Stimulated activated CD4-positive, alpha-beta T cell treated with anti-CD3 and anti-CD28 coated beads, Interleukin-1b, Interleukin-23, amount 100 ng/mL, for 4 hours (primary cell): ENCODE measurements around the gene LRRC28.

Experiments
- DNase-seq, 2 donors: peaks; one replicate each; pipeline ENCODE4 v3.0.0-alpha.2; 2020; ENCODE audit warnings: low read depth in 2 of 2

The LRRC28 gene

GRCh38 chr15:99305761-99306505, 54.7 kb downstream of the LRRC28 start:
- DNase-seq: no peak

- no peak for DNase-seq
These were observed 55.5 kb downstream of the LRRC28 start for GRCh38 chr15:99306694-99307338.

- no peak for DNase-seq
These were observed 56.5 kb downstream of the LRRC28 start for GRCh38 chr15:99307735-99308134.

DNA sequence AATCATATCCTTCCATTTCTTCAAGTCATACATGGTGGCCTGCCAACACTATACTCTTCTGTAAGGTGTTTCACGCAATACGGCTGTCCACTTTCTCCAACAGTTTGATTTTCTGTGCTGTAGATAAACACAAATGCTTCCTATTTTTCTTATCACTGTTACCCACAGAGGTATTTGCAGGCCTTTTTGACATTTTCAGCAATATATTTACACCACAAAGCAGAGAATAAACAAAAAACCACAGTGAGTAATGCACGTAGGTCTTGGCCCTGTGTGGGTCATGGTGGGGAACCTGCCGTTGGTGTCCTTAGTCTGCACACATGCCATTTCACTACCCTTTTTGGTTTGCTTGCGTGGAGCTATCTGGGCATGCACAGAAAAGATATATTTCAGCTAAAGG, 59.5 kb downstream of the LRRC28 start:
- DNase-seq: no peak

DNA sequence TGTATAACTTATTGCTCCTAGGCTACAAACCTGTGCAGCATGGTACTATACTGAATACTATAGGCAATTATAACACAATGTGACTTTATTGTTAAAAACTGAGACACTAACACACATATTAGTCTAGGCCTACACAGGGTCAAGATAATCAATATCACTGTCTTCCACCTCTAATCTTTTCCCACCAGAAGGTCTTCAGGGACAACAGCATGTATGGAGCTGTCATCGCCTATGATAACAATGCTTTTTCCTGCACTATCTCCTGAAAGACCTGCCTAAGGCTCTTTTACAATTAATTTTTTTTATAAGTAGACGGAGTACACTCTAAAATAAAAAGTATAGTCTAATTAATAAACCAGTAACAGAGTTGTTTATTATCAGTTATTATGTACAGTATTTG, 60.9 kb downstream of the LRRC28 start:
- DNase-seq: no peak

- no peak for DNase-seq
These were observed 61.5 kb downstream of the LRRC28 start for GRCh38 chr15:99312794-99313193.

GRCh38 chr15:99315636-99316035, 64.4 kb downstream of the LRRC28 start:
- no peak for DNase-seq

- no peak for DNase-seq
These were observed 69.3 kb downstream of the LRRC28 start for GRCh38 chr15:99320374-99321215.

DNA sequence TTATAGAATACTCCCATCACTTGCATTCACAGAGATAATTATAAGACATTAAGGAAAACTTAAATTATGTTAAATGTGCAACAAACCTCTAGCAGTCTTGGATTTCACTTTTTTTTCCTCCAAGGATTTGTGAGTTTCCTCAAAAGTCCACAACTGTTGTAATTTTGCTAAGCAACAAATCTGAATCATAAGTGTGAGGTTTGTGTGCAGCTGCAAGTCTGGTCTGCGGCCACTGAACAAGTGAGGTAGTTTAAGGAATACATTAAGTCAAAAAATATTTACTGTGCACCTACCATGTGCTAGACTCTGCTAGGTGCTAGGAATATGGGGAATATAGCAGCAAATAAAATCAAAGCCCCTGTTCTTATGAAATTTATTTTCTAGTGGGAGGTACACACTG, 70.2 kb downstream of the LRRC28 start:
- no peak for DNase-seq

DNA sequence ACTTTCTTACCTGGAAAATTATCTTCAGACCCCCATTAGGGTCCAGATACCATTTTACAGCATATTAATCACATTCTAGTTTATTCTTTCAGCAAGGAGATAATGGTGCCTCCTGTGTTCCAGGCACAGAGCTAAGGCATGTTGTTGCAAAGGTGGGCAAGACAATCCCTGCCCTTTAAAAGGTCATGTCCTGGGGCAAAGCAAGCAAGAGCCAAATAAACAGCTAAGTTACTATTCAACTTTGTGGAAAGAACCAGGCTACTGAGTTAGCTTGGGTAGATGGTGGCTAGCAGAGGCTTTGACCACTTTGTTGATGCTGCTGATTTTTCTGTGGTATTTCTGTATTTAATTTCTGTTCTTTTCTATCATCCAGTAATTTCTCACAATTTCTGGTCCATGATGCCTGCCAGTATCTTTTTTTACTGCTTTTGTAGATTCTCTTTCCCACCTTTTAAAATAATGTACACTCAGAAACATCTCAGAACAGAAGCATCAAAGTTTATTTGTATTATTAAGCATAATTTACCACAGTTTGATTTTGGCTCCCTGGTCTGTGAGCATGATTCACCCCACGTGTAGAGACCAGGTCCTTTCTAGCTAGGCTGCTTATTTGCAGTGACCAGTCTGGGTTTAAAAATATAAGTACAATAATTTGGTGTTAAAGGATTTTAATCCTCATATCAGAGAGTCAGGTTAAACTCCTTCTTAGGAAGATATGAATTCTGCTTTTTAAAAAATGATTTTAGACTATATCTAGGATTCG, 71.5 kb downstream of the LRRC28 start:
- DNase-seq: no peak

GRCh38 chr15:99324082-99324620, 72.9 kb downstream of the LRRC28 start:
- DNase-seq: no peak

DNA sequence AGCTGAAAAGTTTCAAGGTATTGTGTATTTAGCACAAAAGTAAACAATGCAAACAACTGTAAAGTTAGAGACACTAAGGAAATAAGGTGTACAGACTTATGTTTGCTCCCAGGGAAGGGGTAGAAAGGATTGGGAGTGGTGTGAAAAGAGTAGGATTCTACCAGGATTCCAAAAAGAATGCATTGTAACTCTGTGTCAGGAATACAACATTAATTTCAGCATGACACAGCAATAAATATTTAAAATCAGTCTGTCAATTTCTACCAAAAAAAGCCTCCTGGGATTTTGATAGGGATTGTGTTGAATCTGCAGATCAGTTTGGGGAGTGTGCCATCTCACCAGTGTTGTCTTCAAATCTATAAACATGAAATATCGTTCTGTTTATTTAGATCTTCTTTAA, 73.4 kb downstream of the LRRC28 start:
- DNase-seq: no peak

GRCh38 chr15:99326235-99326634, 75.0 kb downstream of the LRRC28 start:
- DNase-seq: no peak

DNA sequence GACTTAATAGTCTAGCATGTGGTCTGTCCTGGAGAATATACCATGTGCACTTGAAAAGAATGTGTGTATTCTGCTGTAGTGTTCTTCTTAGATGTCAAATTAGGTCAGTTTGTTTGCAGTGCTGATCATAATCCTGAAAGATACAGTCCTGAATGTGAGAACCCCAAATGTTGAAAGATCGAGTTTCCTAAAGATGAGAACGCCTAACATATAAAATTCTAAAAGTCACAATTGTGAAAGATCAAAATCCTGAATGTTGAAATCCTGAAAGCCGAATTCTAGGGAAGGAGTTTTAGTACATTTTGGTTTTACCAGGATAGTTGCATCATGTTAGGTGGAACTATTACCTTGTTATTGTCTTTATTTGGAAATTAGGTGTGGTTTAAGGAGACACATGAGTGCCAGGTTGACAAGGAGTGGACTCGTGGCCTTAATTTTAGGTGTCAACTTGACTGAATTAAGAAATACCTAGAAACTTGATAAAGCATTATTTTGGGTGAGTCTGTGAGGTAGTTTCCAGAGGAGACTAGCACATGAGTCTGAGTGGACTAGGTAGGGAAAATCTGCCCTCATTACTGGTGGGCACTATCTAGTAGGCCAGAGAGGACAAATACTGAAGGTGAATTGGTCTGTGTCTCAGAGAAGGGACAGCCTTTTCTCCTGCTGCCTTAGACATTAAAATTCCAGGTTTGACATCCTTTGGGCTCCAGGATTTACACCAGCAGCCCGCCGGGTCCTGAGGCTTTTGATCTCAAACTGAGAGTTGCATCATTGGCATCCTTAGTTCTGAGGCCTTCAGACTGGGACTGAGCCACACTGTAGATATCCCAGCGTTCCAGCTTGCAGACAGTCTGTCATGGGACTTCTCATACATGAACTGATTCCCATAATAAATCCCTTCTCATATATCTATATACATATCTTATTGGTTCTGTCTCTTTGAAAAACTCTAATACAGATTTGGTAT, 77.1 kb downstream of the LRRC28 start:
- no peak for DNase-seq

DNA sequence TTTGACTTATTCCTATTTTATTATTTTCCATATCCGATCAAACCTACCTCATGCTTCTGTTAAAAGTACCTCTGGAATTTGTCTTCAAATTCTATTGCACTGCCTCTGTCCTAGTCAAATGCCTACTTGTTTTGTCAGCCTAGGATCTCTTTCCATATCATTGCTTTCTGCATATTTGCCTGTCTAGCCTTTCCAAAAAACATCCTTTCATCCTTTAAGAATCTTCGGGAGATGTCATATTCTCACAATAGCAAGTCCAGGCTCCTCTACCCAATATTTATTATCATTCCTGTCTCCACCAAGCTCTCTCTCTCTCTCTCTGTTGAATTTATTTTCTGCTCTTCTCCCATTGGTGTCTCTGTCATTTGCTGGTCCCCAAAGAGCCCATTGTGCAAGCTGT, 80.1 kb downstream of the LRRC28 start:
- DNase-seq: no peak

DNA sequence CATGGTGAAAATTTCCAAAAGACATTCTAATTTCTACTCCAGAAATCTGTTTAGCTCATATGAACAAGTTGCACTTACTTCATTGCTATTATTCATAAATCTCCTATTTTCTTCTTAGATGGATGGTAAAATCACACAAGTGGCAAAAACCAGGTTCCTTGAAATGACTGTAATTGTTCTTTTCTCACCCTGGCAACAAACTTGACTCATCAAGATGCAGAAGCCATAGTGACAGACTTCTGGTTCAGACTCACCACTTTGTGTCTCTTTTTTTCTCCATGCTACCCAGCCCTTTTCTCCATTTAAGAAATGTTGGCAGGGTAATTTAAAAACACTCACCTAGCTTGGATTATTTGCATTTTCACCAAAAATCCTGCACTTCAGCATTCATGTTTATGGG, 82.1 kb downstream of the LRRC28 start:
- no peak for DNase-seq

- no peak for DNase-seq
These were observed 82.7 kb downstream of the LRRC28 start for GRCh38 chr15:99333981-99334380.

DNA sequence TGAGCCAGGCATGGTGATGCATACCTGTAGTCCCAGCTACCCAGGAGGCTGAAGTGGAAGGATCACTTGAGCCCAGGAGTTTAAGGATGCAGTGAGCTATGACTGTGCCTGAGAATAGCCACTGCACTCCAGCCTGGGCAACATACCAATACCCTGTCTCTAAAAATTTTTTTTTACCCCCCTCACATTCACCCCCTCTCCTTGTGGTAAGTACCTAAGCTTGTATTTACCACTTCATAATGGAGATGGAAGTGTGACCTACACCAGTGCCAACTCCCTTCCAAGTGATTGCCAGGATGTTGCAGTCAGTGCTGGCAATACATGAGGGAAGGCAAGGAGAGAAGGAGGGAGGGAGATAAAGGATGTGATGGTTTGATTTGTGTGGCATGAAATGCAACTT, 84.2 kb downstream of the LRRC28 start:
- DNase-seq: no peak

DNA sequence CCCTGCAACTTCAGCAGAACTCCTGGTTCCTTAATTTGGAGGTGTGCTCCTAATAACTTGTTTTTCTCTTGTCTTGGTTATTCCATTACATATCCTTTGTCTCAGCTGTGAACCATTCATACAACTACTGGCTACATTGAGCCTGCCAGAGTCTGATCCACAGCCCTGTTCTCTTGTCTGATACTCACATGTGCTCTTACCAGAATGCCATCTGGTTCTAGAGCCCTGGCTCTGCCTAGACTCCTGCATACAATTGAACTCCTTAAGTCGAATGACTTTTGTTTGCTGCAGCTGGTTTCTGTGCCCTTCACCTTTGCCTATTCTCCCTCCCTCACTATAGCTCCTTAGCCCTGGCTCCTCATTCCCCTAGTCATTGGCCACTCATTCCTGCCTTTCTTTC, 85.5 kb downstream of the LRRC28 start:
- DNase-seq: no peak

GRCh38 chr15:99340347-99340746, 89.1 kb downstream of the LRRC28 start:
- no peak for DNase-seq

DNA sequence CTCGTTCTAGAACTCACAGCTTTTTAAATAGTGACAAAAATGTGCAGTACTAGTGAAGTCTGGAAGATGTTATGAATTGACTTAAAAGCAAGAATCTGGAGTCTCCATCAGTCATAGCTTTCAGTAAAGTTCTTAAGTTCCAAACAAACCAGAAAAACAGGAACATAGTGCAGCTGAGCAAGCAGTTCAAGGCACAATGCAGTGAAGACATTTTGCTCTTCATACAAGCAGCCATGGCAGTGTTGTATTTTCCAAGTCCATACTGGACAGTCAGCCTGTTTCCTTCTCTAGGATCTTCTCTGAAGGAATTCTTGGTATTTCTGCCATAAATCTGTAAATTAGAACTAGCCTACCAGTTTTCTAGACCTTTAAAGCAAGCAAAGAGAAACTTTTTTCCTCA, 90.5 kb downstream of the LRRC28 start:
- DNase-seq: no peak
